Keratinocyte (primary cell): ENCODE measurements around the gene IFITM5. TPM values are rescaled to one million over a fixed set of nuclear protein-coding genes. Genes with fewer than 3 reads are reported as not detected.

Source experiments
- DNase-seq: peaks from one replicate; pipeline ENCODE4 v3.0.0-alpha.2; 2011; ENCODE audit warnings: low read depth, missing footprints, low spot score
- FAIRE-seq: peaks from 2 replicates; lab custom pipeline; 2011; peaks lifted over from hg19 to GRCh38; lab: Jason Lieb, UNC
- H2AFZ ChIP-seq: 2 replicates; pipeline ENCODE4 v1.6.0; 2012; ENCODE audit warnings: low read length, control low read depth, inconsistent platforms; ENCODE audit not compliant: control insufficient read depth
- H3K27ac ChIP-seq: 2 replicates; pipeline ENCODE4 v1.5.1; 2011; ENCODE audit warnings: low read length; ENCODE audit not compliant: control insufficient read depth, insufficient read depth
- H3K27me3 ChIP-seq: 3 replicates; pipeline ENCODE4 v1.6.0; 2011; ENCODE audit warnings: low read length; ENCODE audit not compliant: control insufficient read depth, insufficient read depth; ENCODE audit errors: extremely low read depth
- H3K36me3 ChIP-seq, 2 experiments: 2 replicates in 1 of 2; 3 replicates in 1 of 2; pipeline ENCODE4 v1.5.1; 2011; ENCODE audit warnings: low read length in 2 of 2, mild to moderate bottlenecking in 1 of 2; ENCODE audit not compliant: control insufficient read depth in 2 of 2, insufficient read depth in 2 of 2; ENCODE audit errors: extremely low read depth in 1 of 2
- H3K4me1 ChIP-seq: 3 replicates; pipeline ENCODE4 v1.5.1; 2011; ENCODE audit warnings: low read length; ENCODE audit not compliant: control insufficient read depth, insufficient read depth; ENCODE audit errors: extremely low read depth
- H3K4me2 ChIP-seq: 3 replicates; pipeline ENCODE4 v1.6.0; 2011; ENCODE audit warnings: low read depth, low read length; ENCODE audit not compliant: control insufficient read depth, insufficient read depth; ENCODE audit errors: extremely low read depth
- H3K4me3 ChIP-seq, 3 experiments: fragments of 200-600 bp in 1 of 3; sonication (generic) in 1 of 3; 2 replicates in 2 of 3; 3 replicates in 1 of 3; pipeline ENCODE4 v1.5.1; 2011 to 2016; ENCODE audit warnings: low read length in 3 of 3, mild to moderate bottlenecking in 3 of 3, control low read depth in 2 of 3, inconsistent platforms in 1 of 3, low read depth in 1 of 3, mixed read lengths in 1 of 3, mixed run types in 1 of 3, moderate library complexity in 1 of 3; ENCODE audit not compliant: control insufficient read depth in 2 of 3, insufficient read depth in 2 of 3; ENCODE audit errors: extremely low read depth in 1 of 3
- H3K79me2 ChIP-seq: 2 replicates; pipeline ENCODE4 v1.6.0; 2012; ENCODE audit warnings: low read length; ENCODE audit not compliant: control insufficient read depth, insufficient read depth
- H3K9ac ChIP-seq: 3 replicates; pipeline ENCODE4 v1.6.0; 2011; ENCODE audit warnings: low read length; ENCODE audit not compliant: control insufficient read depth, insufficient read depth; ENCODE audit errors: extremely low read depth
- H3K9me1 ChIP-seq: 3 replicates; pipeline ENCODE4 v1.6.0; 2011; ENCODE audit warnings: low read length; ENCODE audit not compliant: control insufficient read depth, insufficient read depth; ENCODE audit errors: extremely low read depth
- H3K9me3 ChIP-seq: 2 replicates; pipeline ENCODE4 v1.5.1; 2012; ENCODE audit warnings: low read depth, low read length; ENCODE audit not compliant: control insufficient read depth
- H4K20me1 ChIP-seq: 3 replicates; pipeline ENCODE4 v1.6.0; 2011; ENCODE audit warnings: low read length; ENCODE audit not compliant: control insufficient read depth, insufficient read depth; ENCODE audit errors: extremely low read depth
- EZH2 ChIP-seq: IDR thresholded peaks from one replicate; pipeline ENCODE4 v1.6.1; 2012; ENCODE audit warnings: inconsistent platforms, mild to moderate bottlenecking, low read length, moderate library complexity
- dilution Hi-C: fragments of 300-500 bp; cut with MboI; formaldehyde crosslinking; loops from one replicate; pipeline ENCODE4 v1.7.0; 2020; ENCODE audit warnings: low sequenced_read_pairs; ENCODE audit not compliant: extremely low pct_ligation_motif_present
- polyA plus RNA-seq, 5 experiments: library from polyadenylated mRNA; depleted of rRNA in 3 of 5; stranded (reverse) in 3 of 5; stranded (forward) in 1 of 5; unstranded in 1 of 5; fragments of >200 nt; gene quantifications; 1 replicate in 1 of 5; 2 replicates in 3 of 5; 3 replicates in 1 of 5; pipeline versions ENCODE4 v1.2.1 to v1.2.3, GENCODE V29; 2011 to 2012; ENCODE audit warnings: missing spikeins in 2 of 5, low read depth in 1 of 5, low replicate concordance in 1 of 5
- TF ChIP-seq, protein P1 (sequence below), 3 experiments: IDR thresholded peaks in 1 of 3; conservative IDR thresholded peaks in 1 of 3; optimal IDR thresholded peaks in 1 of 3; 2 replicates in 2 of 3; 3 replicates in 1 of 3; pipeline versions ENCODE3 to v1.5.1; 2011; ENCODE audit warnings: low read length in 3 of 3, mild to moderate bottlenecking in 3 of 3, moderate library complexity in 2 of 3, control low read depth in 1 of 3, inconsistent platforms in 1 of 3; ENCODE audit not compliant: insufficient read depth in 2 of 3; ENCODE audit errors: extremely low read depth in 1 of 3

IFITM5 gene
- polyA plus RNA-seq, 1 donor (not counting 4 experiments of a cell fraction or from before 2014, with no cell fraction given) = not detected

DNA sequence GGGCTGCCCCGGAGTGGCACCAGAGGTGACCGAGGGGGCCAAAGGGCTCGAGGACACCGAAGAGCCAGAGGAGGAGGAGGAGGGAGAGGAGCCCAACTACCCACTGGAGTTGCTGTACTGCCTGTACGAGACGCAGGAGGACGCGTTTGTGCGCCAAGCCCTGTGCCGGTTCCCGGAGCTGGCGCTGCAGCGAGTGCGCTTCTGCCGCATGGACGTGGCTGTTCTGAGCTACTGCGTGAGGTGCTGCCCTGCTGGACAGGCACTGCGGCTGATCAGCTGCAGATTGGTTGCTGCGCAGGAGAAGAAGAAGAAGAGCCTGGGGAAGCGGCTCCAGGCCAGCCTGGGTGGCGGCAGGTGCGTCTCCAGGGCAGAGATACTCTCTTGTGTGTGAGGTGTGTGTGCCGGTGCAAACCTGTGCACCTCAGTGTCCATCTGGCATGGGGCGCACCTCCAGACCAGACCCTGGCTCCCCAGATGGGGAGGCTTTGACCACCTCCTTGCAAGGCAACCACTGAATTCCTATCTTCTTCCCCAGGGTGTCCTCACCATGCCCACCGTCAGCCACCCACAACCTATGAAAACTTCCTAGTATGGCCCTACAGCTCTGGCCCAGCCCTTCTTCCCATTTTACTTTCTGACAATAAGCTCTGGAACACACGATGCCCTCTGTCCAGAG, 17.7 kb downstream of the IFITM5 start:
- dilution Hi-C loops = no loop called here
- Histone ChIP-seq H3K79me2 (no peaks in the 10 kb centered on the region), H3K4me3 (no peak overlapping the region), H4K20me1 (no peaks in the 10 kb centered on the region), H3K9ac (no peak overlapping the region), H3K36me3 (no peaks in the 10 kb centered on the region), H3K9me3 (no peaks in the 10 kb centered on the region), H3K27ac (no peak overlapping the region), H3K9me1 (no peaks in the 10 kb centered on the region), H2AFZ (no peak overlapping the region), H3K4me2 (no peak overlapping the region), H3K27me3 (peaks cover 67% of the 10 kb centered on the region), H3K4me1 (no peaks in the 10 kb centered on the region)
- FAIRE-seq = no peak
- TF ChIP-seq, protein P1, sequence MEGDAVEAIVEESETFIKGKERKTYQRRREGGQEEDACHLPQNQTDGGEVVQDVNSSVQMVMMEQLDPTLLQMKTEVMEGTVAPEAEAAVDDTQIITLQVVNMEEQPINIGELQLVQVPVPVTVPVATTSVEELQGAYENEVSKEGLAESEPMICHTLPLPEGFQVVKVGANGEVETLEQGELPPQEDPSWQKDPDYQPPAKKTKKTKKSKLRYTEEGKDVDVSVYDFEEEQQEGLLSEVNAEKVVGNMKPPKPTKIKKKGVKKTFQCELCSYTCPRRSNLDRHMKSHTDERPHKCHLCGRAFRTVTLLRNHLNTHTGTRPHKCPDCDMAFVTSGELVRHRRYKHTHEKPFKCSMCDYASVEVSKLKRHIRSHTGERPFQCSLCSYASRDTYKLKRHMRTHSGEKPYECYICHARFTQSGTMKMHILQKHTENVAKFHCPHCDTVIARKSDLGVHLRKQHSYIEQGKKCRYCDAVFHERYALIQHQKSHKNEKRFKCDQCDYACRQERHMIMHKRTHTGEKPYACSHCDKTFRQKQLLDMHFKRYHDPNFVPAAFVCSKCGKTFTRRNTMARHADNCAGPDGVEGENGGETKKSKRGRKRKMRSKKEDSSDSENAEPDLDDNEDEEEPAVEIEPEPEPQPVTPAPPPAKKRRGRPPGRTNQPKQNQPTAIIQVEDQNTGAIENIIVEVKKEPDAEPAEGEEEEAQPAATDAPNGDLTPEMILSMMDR (optimal IDR thresholded peaks at IDR 0.05 in 1 of 3, IDR thresholded peaks at IDR 0.05 in 1 of 3, conservative IDR thresholded peaks at IDR 0.05 in 1 of 3; ENCODE audit: extremely low read depth in 1 of 3, insufficient read depth in 2 of 3, low read length in 3 of 3) = no peak
- no peak for TF ChIP-seq EZH2
- no peak for DNase-seq

DNA sequence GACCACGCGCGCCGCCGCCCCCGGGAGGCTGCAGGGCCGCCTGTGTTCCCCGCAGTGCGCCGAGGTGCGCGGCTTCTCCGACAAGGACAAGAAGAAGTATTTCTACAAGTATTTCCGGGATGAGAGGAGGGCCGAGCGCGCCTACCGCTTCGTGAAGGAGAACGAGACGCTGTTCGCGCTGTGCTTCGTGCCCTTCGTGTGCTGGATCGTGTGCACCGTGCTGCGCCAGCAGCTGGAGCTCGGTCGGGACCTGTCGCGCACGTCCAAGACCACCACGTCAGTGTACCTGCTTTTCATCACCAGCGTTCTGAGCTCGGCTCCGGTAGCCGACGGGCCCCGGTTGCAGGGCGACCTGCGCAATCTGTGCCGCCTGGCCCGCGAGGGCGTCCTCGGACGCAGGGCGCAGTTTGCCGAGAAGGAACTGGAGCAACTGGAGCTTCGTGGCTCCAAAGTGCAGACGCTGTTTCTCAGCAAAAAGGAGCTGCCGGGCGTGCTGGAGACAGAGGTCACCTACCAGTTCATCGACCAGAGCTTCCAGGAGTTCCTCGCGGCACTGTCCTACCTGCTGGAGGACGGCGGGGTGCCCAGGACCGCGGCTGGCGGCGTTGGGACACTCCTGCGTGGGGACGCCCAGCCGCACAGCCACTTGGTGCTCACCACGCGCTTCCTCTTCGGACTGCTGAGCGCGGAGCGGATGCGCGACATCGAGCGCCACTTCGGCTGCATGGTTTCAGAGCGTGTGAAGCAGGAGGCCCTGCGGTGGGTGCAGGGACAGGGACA, 18.4 kb downstream of the IFITM5 start:
- Histone ChIP-seq H3K9ac (no peak overlapping the region), H3K79me2 (no peaks in the 10 kb centered on the region), H3K9me1 (no peaks in the 10 kb centered on the region), H3K27ac (no peak overlapping the region), H3K4me2 (no peak overlapping the region), H4K20me1 (no peaks in the 10 kb centered on the region), H3K4me3 (no peak overlapping the region), H3K4me1 (no peaks in the 10 kb centered on the region), H3K36me3 (no peaks in the 10 kb centered on the region), H3K27me3 (peaks cover 61% of the 10 kb centered on the region), H2AFZ (no peak overlapping the region), H3K9me3 (no peaks in the 10 kb centered on the region)
- TF ChIP-seq, protein P1 (optimal IDR thresholded peaks at IDR 0.05 in 1 of 3, IDR thresholded peaks at IDR 0.05 in 1 of 3, conservative IDR thresholded peaks at IDR 0.05 in 1 of 3; ENCODE audit: extremely low read depth in 1 of 3, insufficient read depth in 2 of 3, low read length in 3 of 3) = no peak
- TF ChIP-seq EZH2 = no peak
- DNase-seq (no peak), FAIRE-seq (no peak)
- dilution Hi-C loops = no loop called here
